Type B pancreatic cell (in vitro differentiated cells): ENCODE results near the gene HS3ST3B1. TPM values are rescaled to one million over a fixed set of nuclear protein-coding genes. Genes with fewer than 3 reads are reported as not detected.

ENCODE experiments used
- DNase-seq: peaks from one replicate; pipeline ENCODE4 v3.0.0; 2021; ENCODE audit warnings: mixed read lengths; ENCODE audit not compliant: unreplicated experiment; ENCODE audit errors: extremely low spot score
- H3K27ac Mint-ChIP-seq: 2 replicates; pipeline ENCODE4 v1.8.0; 2021; ENCODE audit warnings: mild to moderate bottlenecking, mixed read lengths
- H3K27me3 Mint-ChIP-seq: 2 replicates; pipeline ENCODE4 v1.8.0; 2021; ENCODE audit warnings: mixed read lengths
- H3K36me3 Mint-ChIP-seq: 2 replicates; pipeline ENCODE4 v1.8.0; 2021; ENCODE audit warnings: mixed read lengths
- H3K4me1 Mint-ChIP-seq: one replicate; pipeline ENCODE4 v1.8.0; 2021; ENCODE audit warnings: mixed read lengths; ENCODE audit not compliant: unreplicated experiment
- H3K4me3 Mint-ChIP-seq: 2 replicates; pipeline ENCODE4 v1.8.0; 2021; ENCODE audit warnings: mild to moderate bottlenecking, mixed read lengths
- H3K9me3 Mint-ChIP-seq: 2 replicates; pipeline ENCODE4 v1.8.0; 2021; ENCODE audit warnings: mixed read lengths
- total RNA-seq: library from RNA; stranded (reverse); gene quantifications from 2 replicates; pipeline ENCODE4 v1.2.1, GENCODE V29; 2021; ENCODE audit warnings: low replicate concordance
- TF ChIP-seq, protein P1 (sequence below): fragments of 200-600 bp; sonication (generic); conservative IDR thresholded peaks from 2 replicates; pipeline ENCODE4 v1.5.0; 2021; ENCODE audit warnings: antibody characterized with exemption, mild to moderate bottlenecking

The HS3ST3B1 gene
- total RNA-seq, 1 donor from 2014 or later, result 12.9 TPM

DNA sequence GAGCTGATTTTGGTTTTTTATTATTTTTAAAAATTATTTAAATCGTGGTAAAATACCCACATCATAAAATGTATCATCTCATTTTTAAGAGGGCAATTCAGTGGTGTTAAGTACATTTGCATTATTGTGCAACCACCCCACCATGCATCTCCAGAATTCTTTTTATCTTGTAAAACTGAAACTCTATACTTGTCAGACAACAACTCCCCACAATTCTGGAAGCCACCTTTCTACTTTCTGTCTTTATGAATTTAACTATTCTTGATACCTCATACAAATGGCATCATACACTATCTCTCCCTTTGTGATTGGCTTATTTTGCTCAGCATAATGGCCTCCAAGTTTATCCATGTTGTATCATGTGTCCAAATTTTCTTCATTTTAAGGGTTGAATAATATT, 97.9 kb downstream of the HS3ST3B1 start:
- Mint-ChIP-seq H3K36me3 (no peaks in the 10 kb centered on the region), H3K4me3 (no peak overlapping the region), H3K9me3 (peaks cover 4% of the 10 kb centered on the region), H3K27ac (no peak overlapping the region), H3K4me1 (no peaks in the 10 kb centered on the region), H3K27me3 (peaks cover 9% of the 10 kb centered on the region)
- DNase-seq, result no peak
- TF ChIP-seq, protein P1, sequence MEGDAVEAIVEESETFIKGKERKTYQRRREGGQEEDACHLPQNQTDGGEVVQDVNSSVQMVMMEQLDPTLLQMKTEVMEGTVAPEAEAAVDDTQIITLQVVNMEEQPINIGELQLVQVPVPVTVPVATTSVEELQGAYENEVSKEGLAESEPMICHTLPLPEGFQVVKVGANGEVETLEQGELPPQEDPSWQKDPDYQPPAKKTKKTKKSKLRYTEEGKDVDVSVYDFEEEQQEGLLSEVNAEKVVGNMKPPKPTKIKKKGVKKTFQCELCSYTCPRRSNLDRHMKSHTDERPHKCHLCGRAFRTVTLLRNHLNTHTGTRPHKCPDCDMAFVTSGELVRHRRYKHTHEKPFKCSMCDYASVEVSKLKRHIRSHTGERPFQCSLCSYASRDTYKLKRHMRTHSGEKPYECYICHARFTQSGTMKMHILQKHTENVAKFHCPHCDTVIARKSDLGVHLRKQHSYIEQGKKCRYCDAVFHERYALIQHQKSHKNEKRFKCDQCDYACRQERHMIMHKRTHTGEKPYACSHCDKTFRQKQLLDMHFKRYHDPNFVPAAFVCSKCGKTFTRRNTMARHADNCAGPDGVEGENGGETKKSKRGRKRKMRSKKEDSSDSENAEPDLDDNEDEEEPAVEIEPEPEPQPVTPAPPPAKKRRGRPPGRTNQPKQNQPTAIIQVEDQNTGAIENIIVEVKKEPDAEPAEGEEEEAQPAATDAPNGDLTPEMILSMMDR, result no peak

Other genes with a start within 250 kb of the HS3ST3B1 start
- gene COX10, start 231.6 kb upstream of the HS3ST3B1 start, total RNA-seq, result 24.5 and 26.6 TPM in 2 replicates
- not detected in 2 replicates for gene CDRT15, start 64.2 kb upstream of the HS3ST3B1 start, total RNA-seq